Measurements from ENCODE around the gene CD300LF.

DNA sequence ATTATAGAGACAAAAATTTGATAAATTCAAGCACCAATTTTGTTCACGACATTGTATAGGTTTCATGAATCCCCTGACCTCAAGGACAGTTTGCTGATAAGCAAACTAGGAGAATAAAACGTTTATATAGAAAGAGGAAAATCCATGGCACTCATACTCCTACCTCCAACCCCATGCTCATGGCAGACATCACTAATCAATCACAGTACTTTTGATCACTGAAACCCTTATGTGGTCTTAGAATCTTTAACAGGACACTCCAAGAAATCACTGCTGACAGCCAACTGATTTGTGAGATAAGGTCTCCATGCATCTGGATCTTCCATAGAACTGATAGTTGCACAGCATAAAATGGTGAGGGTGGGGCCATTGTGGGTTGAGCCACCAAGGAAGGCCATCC is 31.0 kb upstream of the CD300LF start:
- TF ChIP-seq REST (IDR thresholded peaks at IDR 0.05; ENCODE audit: insufficient read depth in 1 of 2, low read depth in 2 of 2, low read length in 2 of 2): no peak
- TF ChIP-seq FOXP2 (optimal IDR thresholded peaks at IDR 0.05; ENCODE audit: borderline replicate concordance, extremely low read depth, extremely low read length, insufficient read depth): no peak
- no peak for TF ChIP-seq POLR2AphosphoS5 (IDR thresholded peaks at IDR 0.05; ENCODE audit: low read depth, low read length)
- TF ChIP-seq TAF1 (IDR thresholded peaks at IDR 0.05; ENCODE audit: borderline replicate concordance, insufficient read depth, low read length): no peak
